ENCODE results near the gene RCBTB1. TPM values are rescaled to one million over a fixed set of nuclear protein-coding genes. Genes with fewer than 3 reads are reported as not detected.

The RCBTB1 gene
- total RNA-seq, 1 donor from 2014 or later, result 16.1 TPM

DNA sequence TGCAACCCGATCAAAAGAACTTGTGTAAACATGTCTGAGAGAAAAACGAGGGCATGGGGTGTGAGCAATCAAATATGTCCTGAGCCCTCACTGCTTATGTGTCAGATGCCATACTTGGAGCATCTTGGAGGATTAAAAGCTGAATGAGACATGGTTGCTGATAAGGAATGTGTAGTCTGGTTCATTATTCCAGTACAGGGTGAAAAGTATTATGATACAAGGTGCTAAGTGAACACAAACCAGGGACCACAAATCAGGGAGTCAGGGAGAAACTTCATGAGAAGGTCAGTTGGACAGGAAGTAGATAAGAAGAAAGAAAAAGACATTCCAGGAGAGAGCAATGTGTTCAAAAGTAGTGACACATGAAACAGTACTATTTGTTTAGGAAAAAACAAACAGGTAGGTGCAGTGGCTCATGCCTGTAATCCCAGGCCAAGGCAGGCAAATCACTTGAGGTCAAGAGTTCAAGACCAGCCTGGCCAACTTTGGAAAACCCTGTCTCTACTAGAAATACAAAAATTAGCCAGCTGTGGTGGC, 2.0 kb upstream of the RCBTB1 start:
- Mint-ChIP-seq H3K27ac (ENCODE audit: unreplicated experiment) (no peak overlapping the region), H3K9me3 (ENCODE audit: unreplicated experiment) (no peaks in the 10 kb centered on the region), H3K4me3 (ENCODE audit: unreplicated experiment) (no peak overlapping the region), H3K4me1 (ENCODE audit: low read depth, unreplicated experiment) (peaks cover 9% of the 10 kb centered on the region), H3K27me3 (ENCODE audit: low read depth, unreplicated experiment) (no peaks in the 10 kb centered on the region), H3K36me3 (ENCODE audit: low read depth, unreplicated experiment) (no peaks in the 10 kb centered on the region)
- no peak for TF ChIP-seq EZH2 (IDR thresholded peaks at IDR 0.05; ENCODE audit: insufficient read depth, low read length)
- TF ChIP-seq, protein P1, sequence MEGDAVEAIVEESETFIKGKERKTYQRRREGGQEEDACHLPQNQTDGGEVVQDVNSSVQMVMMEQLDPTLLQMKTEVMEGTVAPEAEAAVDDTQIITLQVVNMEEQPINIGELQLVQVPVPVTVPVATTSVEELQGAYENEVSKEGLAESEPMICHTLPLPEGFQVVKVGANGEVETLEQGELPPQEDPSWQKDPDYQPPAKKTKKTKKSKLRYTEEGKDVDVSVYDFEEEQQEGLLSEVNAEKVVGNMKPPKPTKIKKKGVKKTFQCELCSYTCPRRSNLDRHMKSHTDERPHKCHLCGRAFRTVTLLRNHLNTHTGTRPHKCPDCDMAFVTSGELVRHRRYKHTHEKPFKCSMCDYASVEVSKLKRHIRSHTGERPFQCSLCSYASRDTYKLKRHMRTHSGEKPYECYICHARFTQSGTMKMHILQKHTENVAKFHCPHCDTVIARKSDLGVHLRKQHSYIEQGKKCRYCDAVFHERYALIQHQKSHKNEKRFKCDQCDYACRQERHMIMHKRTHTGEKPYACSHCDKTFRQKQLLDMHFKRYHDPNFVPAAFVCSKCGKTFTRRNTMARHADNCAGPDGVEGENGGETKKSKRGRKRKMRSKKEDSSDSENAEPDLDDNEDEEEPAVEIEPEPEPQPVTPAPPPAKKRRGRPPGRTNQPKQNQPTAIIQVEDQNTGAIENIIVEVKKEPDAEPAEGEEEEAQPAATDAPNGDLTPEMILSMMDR (IDR thresholded peaks at IDR 0.05; ENCODE audit: insufficient read depth, low read depth, low read length), result no peak
- Histone ChIP-seq H3K27me3 (ENCODE audit: insufficient read depth, low read length) (no peaks in the 10 kb centered on the region), H2AFZ (ENCODE audit: low read depth, low read length) (peak overlapping the region; percentile 7), H3K4me2 (ENCODE audit: low read length) (no peak overlapping the region), H3K4me3 (ENCODE audit: insufficient read depth, low read depth, low read length) (no peak overlapping the region), H3K9ac (ENCODE audit: low read length) (no peak overlapping the region), H3K27ac (ENCODE audit: low read depth, low read length) (no peak overlapping the region), H3K79me2 (ENCODE audit: insufficient read depth, low read length) (peaks cover 17% of the 10 kb centered on the region), H3K9me3 (ENCODE audit: insufficient read depth, low read depth, low read length) (no peaks in the 10 kb centered on the region), H3K4me1 (ENCODE audit: insufficient read depth, low read length) (peaks cover 11% of the 10 kb centered on the region), H3K36me3 (ENCODE audit: insufficient read depth, low read length) (no peaks in the 10 kb centered on the region), H4K20me1 (ENCODE audit: insufficient read depth, low read length) (no peaks in the 10 kb centered on the region)
- no peak for FAIRE-seq
- peak; percentile 32 for DNase-seq (ENCODE audit: low read depth)

DNA sequence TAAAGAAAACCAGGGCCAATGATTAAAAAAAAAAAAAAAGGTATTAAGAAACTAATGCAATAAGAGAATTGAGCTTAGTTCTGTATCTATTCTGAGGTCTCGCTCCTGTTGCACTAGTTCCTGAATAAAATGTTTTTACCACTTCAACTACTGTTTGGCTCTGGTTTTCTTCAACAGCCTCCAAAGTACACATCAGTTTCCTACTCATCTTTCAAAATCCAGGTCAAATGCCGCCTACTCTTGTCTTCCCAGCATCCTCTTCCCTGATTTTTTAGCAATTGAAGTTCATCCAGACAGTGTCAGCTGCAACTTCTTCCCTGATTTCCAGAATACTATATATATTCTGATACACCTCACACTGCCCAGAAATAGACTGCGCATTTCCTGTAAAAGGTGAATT, 1.4 kb upstream of the RCBTB1 start:
- no peaks in the 10 kb centered on the region for H3K27me3 Mint-ChIP-seq (ENCODE audit: low read depth, unreplicated experiment)
- Histone ChIP-seq H3K79me2 (ENCODE audit: insufficient read depth, low read length) (peaks cover 19% of the 10 kb centered on the region), H3K4me2 (ENCODE audit: low read length) (no peak overlapping the region), H3K27ac (ENCODE audit: low read depth, low read length) (no peak overlapping the region), H4K20me1 (ENCODE audit: insufficient read depth, low read length) (no peaks in the 10 kb centered on the region), H3K36me3 (ENCODE audit: insufficient read depth, low read length) (no peaks in the 10 kb centered on the region), H3K27me3 (ENCODE audit: insufficient read depth, low read length) (no peaks in the 10 kb centered on the region), H2AFZ (ENCODE audit: low read depth, low read length) (peak overlapping the region; percentile 7), H3K4me3 (ENCODE audit: insufficient read depth, low read depth, low read length) (no peak overlapping the region), H3K9ac (ENCODE audit: low read length) (no peak overlapping the region), H3K4me1 (ENCODE audit: insufficient read depth, low read length) (peaks cover 11% of the 10 kb centered on the region), H3K9me3 (ENCODE audit: insufficient read depth, low read depth, low read length) (no peaks in the 10 kb centered on the region)
- no peak for DNase-seq (ENCODE audit: low read depth)
- no peak for FAIRE-seq
- peaks cover 9% of the 10 kb centered on the region for H3K4me1 Mint-ChIP-seq (ENCODE audit: low read depth, unreplicated experiment)
- H3K9me3 Mint-ChIP-seq (ENCODE audit: unreplicated experiment), result no peaks in the 10 kb centered on the region
- TF ChIP-seq EZH2 (IDR thresholded peaks at IDR 0.05; ENCODE audit: insufficient read depth, low read length), result no peak
- TF ChIP-seq, protein P1 (IDR thresholded peaks at IDR 0.05; ENCODE audit: insufficient read depth, low read depth, low read length), result no peak
- H3K36me3 Mint-ChIP-seq (ENCODE audit: low read depth, unreplicated experiment), result no peaks in the 10 kb centered on the region
- H3K4me3 Mint-ChIP-seq (ENCODE audit: unreplicated experiment), result peak overlapping the region; percentile 86
- H3K27ac Mint-ChIP-seq (ENCODE audit: unreplicated experiment), result no peak overlapping the region

DNA sequence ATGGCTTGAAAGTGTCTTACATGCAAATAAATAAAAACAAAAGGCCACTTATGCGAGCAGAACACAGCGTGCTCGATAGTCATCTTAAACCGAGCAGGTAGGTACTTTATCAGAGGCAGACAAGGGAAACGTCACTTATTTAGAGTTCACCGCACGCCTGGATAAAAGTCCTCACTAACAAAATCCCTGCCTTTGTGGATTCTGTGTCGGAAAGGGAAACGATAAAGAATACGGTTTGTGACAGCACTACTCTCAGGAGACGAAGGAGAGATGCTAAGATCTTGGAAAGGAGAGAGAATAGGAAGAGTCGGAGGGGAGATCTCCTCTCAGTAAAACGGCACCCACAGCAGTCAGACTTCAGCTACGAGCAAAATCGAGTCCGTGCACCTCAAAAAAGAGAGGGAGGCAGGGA, 581 bp downstream of the RCBTB1 start:
- DNase-seq (ENCODE audit: low read depth), result no peak
- Mint-ChIP-seq H3K4me3 (ENCODE audit: unreplicated experiment) (peak overlapping the region; percentile 96), H3K27me3 (ENCODE audit: low read depth, unreplicated experiment) (no peaks in the 10 kb centered on the region), H3K27ac (ENCODE audit: unreplicated experiment) (peak overlapping the region; percentile 89), H3K36me3 (ENCODE audit: low read depth, unreplicated experiment) (no peaks in the 10 kb centered on the region), H3K4me1 (ENCODE audit: low read depth, unreplicated experiment) (peaks cover 9% of the 10 kb centered on the region), H3K9me3 (ENCODE audit: unreplicated experiment) (no peaks in the 10 kb centered on the region)
- peaks cover 3% of the 10 kb centered on the region for H4K20me1 ChIP-seq (ENCODE audit: insufficient read depth, low read length)
- H2AFZ ChIP-seq (ENCODE audit: low read depth, low read length), result peak overlapping the region; percentile 95
- no peaks in the 10 kb centered on the region for H3K9me3 ChIP-seq (ENCODE audit: insufficient read depth, low read depth, low read length)
- H3K4me3 ChIP-seq (ENCODE audit: insufficient read depth, low read depth, low read length), result peak overlapping the region; percentile 96
- FAIRE-seq, result no peak
- peak overlapping the region; percentile 99 for H3K4me2 ChIP-seq (ENCODE audit: low read length)
- peak overlapping the region; percentile 91 for H3K9ac ChIP-seq (ENCODE audit: low read length)
- no peaks in the 10 kb centered on the region for H3K27me3 ChIP-seq (ENCODE audit: insufficient read depth, low read length)
- peaks cover 26% of the 10 kb centered on the region for H3K79me2 ChIP-seq (ENCODE audit: insufficient read depth, low read length)
- TF ChIP-seq, protein P1 (IDR thresholded peaks at IDR 0.05; ENCODE audit: insufficient read depth, low read depth, low read length), result no peak
- TF ChIP-seq EZH2 (IDR thresholded peaks at IDR 0.05; ENCODE audit: insufficient read depth, low read length), result no peak
- peak overlapping the region; percentile 67 for H3K27ac ChIP-seq (ENCODE audit: low read depth, low read length)
- H3K4me1 ChIP-seq (ENCODE audit: insufficient read depth, low read length), result peaks cover 11% of the 10 kb centered on the region
- H3K36me3 ChIP-seq (ENCODE audit: insufficient read depth, low read length), result peaks cover 1% of the 10 kb centered on the region

Data from astrocyte (in vitro differentiated cells and primary cell).